Body of pancreas (tissue), 4 donors: Measurements from ENCODE around the gene CUL4A. TPM values are rescaled to one million over a fixed set of nuclear protein-coding genes. Genes with fewer than 3 reads are reported as not detected.

Experiments
- ATAC-seq: fragments of 150-250 bp; one replicate; pipeline ENCODE4 v1.9.1; 2016
- DNase-seq, 4 donors: peaks; one replicate each; pipeline ENCODE4 v3.0.0-alpha.2; 2019
- H3K27ac ChIP-seq, 4 donors: fragments of 200-600 bp; sonication (generic); 1 replicate in 3 of 4; 2 replicates in 1 of 4; pipeline versions ENCODE4 v1.5.1 to v1.6.1; 2016 to 2019; ENCODE audit warnings: mild to moderate bottlenecking in 1 of 4, mixed read lengths in 1 of 4, moderate library complexity in 1 of 4
- H3K27me3 ChIP-seq, 2 donors: fragments of 200-600 bp; sonication (generic); one replicate each; pipeline ENCODE4 v1.6.0; 2016; ENCODE audit warnings: mild to moderate bottlenecking in 1 of 2
- H3K36me3 ChIP-seq, 2 donors: fragments of 200-600 bp; sonication (generic); replicated peaks in 1 of 2; 2 replicates each; pipeline ENCODE4 v1.5.1; 2016; ENCODE audit warnings: low read depth in 2 of 2; ENCODE audit not compliant: insufficient read depth in 1 of 2
- H3K4me1 ChIP-seq: fragments of 200-600 bp; sonication (generic); one replicate; pipeline ENCODE4 v1.6.0; 2016
- H3K4me3 ChIP-seq, 2 donors: fragments of 200-600 bp; sonication (generic); 1 replicate in 1 of 2; 2 replicates in 1 of 2; pipeline ENCODE4 v1.5.1; 2016 to 2019
- H3K9me3 ChIP-seq, 3 donors: fragments of 200-600 bp; sonication (generic); 1 replicate in 2 of 3; 2 replicates in 1 of 3; pipeline ENCODE4 v1.5.1; 2016
- POLR2A ChIP-seq, 3 donors: fragments of 450-650 bp; IDR thresholded peaks; one replicate each; pipeline ENCODE4 v1.6.1; 2016; ENCODE audit warnings: antibody characterized with exemption in 3 of 3, mild to moderate bottlenecking in 2 of 3
- WGBS, 2 donors: methylation state at CpG; one replicate each; pipeline ENCODE4 v1.1.5; 2017; 5-methylcytosine and 5-hydroxymethylcytosine counted together
- intact Hi-C: fragments of 100-400 bp; cut with DNase I; formaldehyde crosslinking; loops from one replicate; pipeline ENCODE4 v1.15.1; 2023
- total RNA-seq, 2 donors: library from RNA; depleted of rRNA; stranded (reverse); fragments of >200 nt; gene quantifications; one replicate each; pipeline ENCODE4 v1.1.0, GENCODE V29; 2016
- TF ChIP-seq, protein P1 (sequence below), 7 experiments: fragments of 450-650 bp in 4 of 7; fragments of 200-600 bp in 3 of 7; sonication (generic) in 3 of 7; IDR thresholded peaks; one replicate each; pipeline ENCODE4 v1.5.1; 2016 to 2019; ENCODE audit warnings: antibody characterized with exemption in 7 of 7

The CUL4A gene
- total RNA-seq, 2 donors from 2014 or later, result 44.4 to 62.3 TPM

- no peaks in the 10 kb centered on the region for H3K27me3 ChIP-seq
- no peaks in the 10 kb centered on the region for H3K9me3 ChIP-seq
- intact Hi-C loops, result no loop called here
- no peak overlapping the region for H3K4me3 ChIP-seq
- 97% methylated on average over 12 to 14 of the region's 14 CpGs for WGBS, 2 donors
- H3K4me1 ChIP-seq, result no peaks in the 10 kb centered on the region
- no peak for ATAC-seq
- no peak for DNase-seq
- no peak for TF ChIP-seq POLR2A (IDR thresholded peaks at IDR 0.05)
- TF ChIP-seq, protein P1, sequence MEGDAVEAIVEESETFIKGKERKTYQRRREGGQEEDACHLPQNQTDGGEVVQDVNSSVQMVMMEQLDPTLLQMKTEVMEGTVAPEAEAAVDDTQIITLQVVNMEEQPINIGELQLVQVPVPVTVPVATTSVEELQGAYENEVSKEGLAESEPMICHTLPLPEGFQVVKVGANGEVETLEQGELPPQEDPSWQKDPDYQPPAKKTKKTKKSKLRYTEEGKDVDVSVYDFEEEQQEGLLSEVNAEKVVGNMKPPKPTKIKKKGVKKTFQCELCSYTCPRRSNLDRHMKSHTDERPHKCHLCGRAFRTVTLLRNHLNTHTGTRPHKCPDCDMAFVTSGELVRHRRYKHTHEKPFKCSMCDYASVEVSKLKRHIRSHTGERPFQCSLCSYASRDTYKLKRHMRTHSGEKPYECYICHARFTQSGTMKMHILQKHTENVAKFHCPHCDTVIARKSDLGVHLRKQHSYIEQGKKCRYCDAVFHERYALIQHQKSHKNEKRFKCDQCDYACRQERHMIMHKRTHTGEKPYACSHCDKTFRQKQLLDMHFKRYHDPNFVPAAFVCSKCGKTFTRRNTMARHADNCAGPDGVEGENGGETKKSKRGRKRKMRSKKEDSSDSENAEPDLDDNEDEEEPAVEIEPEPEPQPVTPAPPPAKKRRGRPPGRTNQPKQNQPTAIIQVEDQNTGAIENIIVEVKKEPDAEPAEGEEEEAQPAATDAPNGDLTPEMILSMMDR (IDR thresholded peaks at IDR 0.05), result no peak
- H3K36me3 ChIP-seq, result peaks cover 24 to 36% of the 10 kb centered on the region in 2 donors
- H3K27ac ChIP-seq, result no peak overlapping the region
Measured at GRCh38 chr13:113176822-113177221, 32.6 kb upstream of the CUL4A start.

DNA sequence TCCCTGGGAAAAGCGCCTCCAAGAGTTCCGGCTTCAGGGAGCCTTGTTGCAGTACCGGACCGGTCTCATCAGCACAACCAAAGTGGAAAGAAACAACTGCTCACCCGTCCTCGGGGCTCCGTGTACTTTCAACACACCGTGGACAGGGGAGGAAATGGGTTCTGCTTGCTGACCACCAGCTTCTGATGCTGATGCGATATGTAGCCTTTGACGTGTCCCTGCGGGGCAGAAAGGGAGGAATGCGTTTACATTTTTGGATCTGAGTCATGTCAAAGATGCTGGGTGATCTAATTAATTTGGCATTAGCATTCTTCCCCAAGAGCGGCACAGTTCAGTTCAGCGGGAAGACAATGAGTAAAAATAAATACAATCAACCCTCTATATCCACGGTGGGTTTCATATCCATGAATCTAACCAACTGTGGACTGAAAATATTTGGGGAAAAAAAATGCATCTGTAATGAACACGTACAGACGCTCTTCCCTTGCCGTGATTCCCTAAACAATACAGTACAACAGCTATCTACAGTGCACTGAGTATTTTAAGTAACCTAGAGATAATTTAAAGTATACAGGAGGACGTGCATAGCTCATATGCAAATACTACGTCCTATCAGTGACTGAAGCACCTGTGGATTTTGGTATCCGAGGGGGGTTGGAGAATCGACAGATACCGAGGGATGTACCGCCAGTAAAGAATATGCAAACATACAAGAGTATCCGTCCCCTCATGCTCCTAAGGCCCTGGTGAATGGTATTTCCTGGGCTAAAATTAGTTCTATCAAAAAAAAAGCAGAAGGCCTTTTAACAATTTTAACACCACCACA, 31.1 kb upstream of the CUL4A start:
- Histone ChIP-seq H3K9me3 (no peaks in the 10 kb centered on the region), H3K4me3 (no peak overlapping the region), H3K4me1 (no peaks in the 10 kb centered on the region), H3K27ac (no peak overlapping the region), H3K36me3 (peaks cover 24 to 33% of the 10 kb centered on the region in 2 donors), H3K27me3 (no peaks in the 10 kb centered on the region)
- DNase-seq (no peak), ATAC-seq (no peak)
- intact Hi-C loops, result no loop called here
- 86 to 92% methylated on average over 25 of the region's 25 CpGs for WGBS, 2 donors
- TF ChIP-seq, protein P1 (IDR thresholded peaks at IDR 0.05), result no peak
- no peak for TF ChIP-seq POLR2A (IDR thresholded peaks at IDR 0.05)

DNA sequence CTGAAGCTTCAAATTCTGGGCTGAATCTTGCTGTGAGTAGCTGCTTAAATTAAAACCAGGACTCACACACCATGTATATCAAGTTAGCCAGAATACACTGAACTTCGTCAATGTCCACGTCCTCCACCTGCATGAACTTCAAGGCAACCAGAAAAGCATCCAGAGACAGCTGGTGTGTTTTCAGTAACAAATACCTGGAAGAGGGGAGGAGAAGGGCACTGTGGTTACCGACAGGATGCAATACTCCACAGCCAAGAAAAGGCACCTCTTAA, 30.6 kb upstream of the CUL4A start:
- DNase-seq (no peak), ATAC-seq (no peak)
- H3K4me1 ChIP-seq, result no peaks in the 10 kb centered on the region
- no peak overlapping the region for H3K27ac ChIP-seq
- no peaks in the 10 kb centered on the region for H3K27me3 ChIP-seq
- H3K9me3 ChIP-seq, result no peaks in the 10 kb centered on the region
- H3K4me3 ChIP-seq, result no peak overlapping the region
- WGBS, 2 donors, result 86 to 93% methylated on average over 3 of the region's 3 CpGs
- intact Hi-C loops, result no loop called here
- TF ChIP-seq, protein P1 (IDR thresholded peaks at IDR 0.05), result no peak
- no peak for TF ChIP-seq POLR2A (IDR thresholded peaks at IDR 0.05)
- peaks cover 24 to 38% of the 10 kb centered on the region in 2 donors for H3K36me3 ChIP-seq

DNA sequence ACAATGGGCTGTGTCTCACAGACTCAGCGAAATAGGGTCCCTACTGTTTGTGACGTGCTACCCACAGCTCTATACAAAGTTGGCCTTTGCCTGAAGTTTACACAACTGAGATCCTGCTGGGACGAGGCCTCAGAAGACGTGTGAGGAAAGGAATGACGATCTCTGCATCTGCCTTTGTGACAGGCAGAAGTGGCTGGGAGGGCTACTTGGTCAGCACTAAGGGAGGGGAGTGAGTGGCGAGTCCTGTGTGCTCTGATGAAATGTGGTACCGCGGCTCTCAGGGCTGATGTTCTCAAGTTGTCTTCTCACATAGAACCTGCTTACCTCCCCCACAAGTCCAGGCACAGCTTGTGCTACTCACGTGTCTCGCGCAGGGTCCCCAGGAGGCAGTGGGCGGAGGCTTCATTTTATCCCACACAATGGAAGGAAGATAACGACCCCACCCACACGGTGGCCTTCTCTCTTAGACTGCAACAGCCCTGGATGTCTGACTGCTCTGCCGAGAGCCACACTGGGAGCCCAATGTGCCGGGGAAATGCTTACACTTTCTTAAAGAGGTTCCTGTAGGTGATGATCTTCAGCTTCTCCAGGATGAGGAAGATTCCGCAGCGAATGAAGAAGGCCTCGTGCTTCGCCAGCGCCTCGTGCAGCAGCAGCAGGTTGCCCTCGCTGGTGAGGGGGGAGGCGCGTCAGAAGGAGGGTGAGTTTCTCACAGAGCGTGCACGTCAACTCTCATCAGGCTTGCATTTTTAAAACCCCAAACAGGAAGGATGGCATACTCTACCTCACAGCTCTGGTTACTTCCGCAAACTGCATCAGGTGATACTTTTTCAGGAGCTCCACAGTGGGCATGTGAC, 29.8 kb upstream of the CUL4A start:
- H3K27me3 ChIP-seq, result no peaks in the 10 kb centered on the region
- WGBS, 2 donors, result 85 to 92% methylated on average over 28 of the region's 28 CpGs
- H3K9me3 ChIP-seq, result no peaks in the 10 kb centered on the region
- intact Hi-C loops, result no loop called here
- DNase-seq, result no peak
- no peak overlapping the region for H3K4me3 ChIP-seq
- peaks cover 24 to 44% of the 10 kb centered on the region in 2 donors for H3K36me3 ChIP-seq
- ATAC-seq, result no peak
- no peaks in the 10 kb centered on the region for H3K4me1 ChIP-seq
- no peak for TF ChIP-seq POLR2A (IDR thresholded peaks at IDR 0.05)
- TF ChIP-seq, protein P1 (IDR thresholded peaks at IDR 0.05), result no peak
- no peak overlapping the region for H3K27ac ChIP-seq
